H1 (cell line): ENCODE measurements around the gene ATP9B. TPM values are rescaled to one million over a fixed set of nuclear protein-coding genes. Genes with fewer than 3 reads are reported as not detected.

Source experiments
- CTCF ChIA-PET: fragments of 300-600 bp; sonication (Branson Sonifier 250); formaldehyde crosslinking; loops from one replicate; lab custom pipeline; 2021; ENCODE audit not compliant: partially characterized antibody; lab: Charles Lee
- POLR2A ChIA-PET: fragments of 300-600 bp; sonication (Branson Sonifier 250); formaldehyde crosslinking; loops from one replicate; lab custom pipeline; 2021; ENCODE audit warnings: inconsistent platforms; ENCODE audit not compliant: partially characterized antibody; lab: Charles Lee
- DNase-seq, 2 experiments: peaks; one replicate each; pipeline versions ENCODE4 v3.0.0 to v3.0.0-alpha.2; 2010 to 2022; ENCODE audit warnings: low spot score in 2 of 2, low read depth in 1 of 2, mixed read lengths in 1 of 2
- FAIRE-seq: peaks from 2 replicates; lab custom pipeline; 2011; peaks lifted over from hg19 to GRCh38; lab: Jason Lieb, UNC
- H2AFZ ChIP-seq: 2 replicates; pipeline ENCODE4 v1.8.1; 2012; ENCODE audit warnings: low read length, inconsistent platforms
- H2AK5ac ChIP-seq: 2 replicates; pipeline ENCODE4 v1.6.1; 2013; ENCODE audit warnings: low read depth, low read length
- H2BK120ac ChIP-seq: replicated peaks from 2 replicates; pipeline ENCODE3; 2013; ENCODE audit warnings: low read depth, low read length, inconsistent platforms
- H2BK12ac ChIP-seq: 2 replicates; pipeline ENCODE4 v1.6.1; 2013; ENCODE audit warnings: low read depth, low read length
- H2BK15ac ChIP-seq: 2 replicates; pipeline ENCODE4 v1.6.1; 2013; ENCODE audit warnings: low read length
- H2BK20ac ChIP-seq: 2 replicates; pipeline ENCODE4 v1.6.1; 2013; ENCODE audit warnings: low read length
- H2BK5ac ChIP-seq: 2 replicates; pipeline ENCODE4 v1.6.1; 2013; ENCODE audit warnings: low read depth, low read length
- H3K14ac ChIP-seq: 2 replicates; pipeline ENCODE4 v1.6.1; 2013; ENCODE audit warnings: inconsistent platforms; ENCODE audit not compliant: insufficient read length
- H3K18ac ChIP-seq: 2 replicates; pipeline ENCODE4 v1.6.1; 2013; ENCODE audit warnings: low read length; ENCODE audit errors: extremely low read depth
- H3K23ac ChIP-seq: 2 replicates; pipeline ENCODE4 v1.6.1; 2013; ENCODE audit warnings: inconsistent platforms; ENCODE audit not compliant: insufficient read length
- H3K23me2 ChIP-seq: 2 replicates; pipeline ENCODE4 v1.6.1; 2013; ENCODE audit warnings: low read depth, low read length
- H3K27ac ChIP-seq: 2 replicates; pipeline ENCODE4 v1.6.1; 2011; ENCODE audit warnings: low read depth, low read length, inconsistent platforms
- H3K27me3 ChIP-seq, 4 experiments: replicated peaks in 1 of 4; 1 replicate in 1 of 4; 2 replicates in 3 of 4; pipeline versions ENCODE4 v1.6.1 to v1.8.1; 2011 to 2013; ENCODE audit warnings: low read length in 3 of 4, mild to moderate bottlenecking in 3 of 4, inconsistent platforms in 2 of 4, mixed read lengths in 2 of 4, moderate library complexity in 1 of 4; ENCODE audit not compliant: control insufficient read depth in 3 of 4, insufficient read depth in 3 of 4; ENCODE audit errors: extremely low read depth in 1 of 4
- H3K36me3 ChIP-seq, 4 experiments: 2 replicates each; pipeline versions ENCODE4 v1.6.1 to v1.8.1; 2011 to 2013; ENCODE audit warnings: mild to moderate bottlenecking in 4 of 4, low read length in 3 of 4, moderate library complexity in 2 of 4, control low read depth in 1 of 4, inconsistent platforms in 1 of 4; ENCODE audit not compliant: insufficient read depth in 4 of 4, control insufficient read depth in 2 of 4
- H3K4ac ChIP-seq: replicated peaks from 2 replicates; pipeline ENCODE3; 2013; ENCODE audit warnings: low read length, low read depth, mixed read lengths, inconsistent platforms; ENCODE audit not compliant: insufficient read length
- H3K4me1 ChIP-seq, 4 experiments: replicated peaks in 1 of 4; 1 replicate in 1 of 4; 2 replicates in 3 of 4; pipeline versions ENCODE4 v1.6.1 to v1.8.1; 2011 to 2013; ENCODE audit warnings: low read length in 3 of 4, inconsistent platforms in 2 of 4, mixed read lengths in 1 of 4; ENCODE audit not compliant: insufficient read depth in 4 of 4, control insufficient read depth in 3 of 4
- H3K4me2 ChIP-seq, 2 experiments: 2 replicates each; pipeline versions ENCODE4 v1.6.1 to v1.8.1; 2011 to 2013; ENCODE audit warnings: low read depth in 2 of 2, low read length in 2 of 2, control low read depth in 1 of 2, inconsistent platforms in 1 of 2, mild to moderate bottlenecking in 1 of 2; ENCODE audit not compliant: insufficient read depth in 1 of 2
- H3K4me3 ChIP-seq, 4 experiments: fragments of 200-600, 300-600 bp in 1 of 4; sonication (generic), shearing (Covaris generic), sonication (Bioruptor Twin) in 1 of 4; 2 replicates each; pipeline versions ENCODE4 v1.5.1 to v1.8.1; 2011 to 2016; ENCODE audit warnings: low read length in 4 of 4, low read depth in 3 of 4, control low read depth in 2 of 4, inconsistent platforms in 2 of 4, mild to moderate bottlenecking in 2 of 4, mixed read lengths in 1 of 4, moderate library complexity in 1 of 4; ENCODE audit not compliant: insufficient read depth in 2 of 4; ENCODE audit errors: extremely low read depth in 1 of 4
- H3K56ac ChIP-seq: replicated peaks from 2 replicates; pipeline ENCODE3; 2013; ENCODE audit warnings: low read depth, mild to moderate bottlenecking, mixed read lengths, low read length, inconsistent platforms; ENCODE audit not compliant: insufficient read length
- H3K79me1 ChIP-seq: 2 replicates; pipeline ENCODE4 v1.6.1; 2013; ENCODE audit warnings: low read depth, low read length, control low read depth
- H3K79me2 ChIP-seq, 2 experiments: 2 replicates each; pipeline versions ENCODE4 v1.6.1 to v1.8.1; 2012 to 2013; ENCODE audit warnings: low read length in 2 of 2, mild to moderate bottlenecking in 2 of 2, inconsistent platforms in 1 of 2; ENCODE audit not compliant: insufficient read depth in 2 of 2, control insufficient read depth in 1 of 2
- H3K9ac ChIP-seq, 4 experiments: replicated peaks in 1 of 4; 1 replicate in 1 of 4; 2 replicates in 3 of 4; pipeline versions ENCODE4 v1.6.1 to v1.8.1; 2011 to 2013; ENCODE audit warnings: low read depth in 3 of 4, low read length in 3 of 4, control low read depth in 2 of 4, mild to moderate bottlenecking in 2 of 4, moderate library complexity in 2 of 4, inconsistent platforms in 1 of 4; ENCODE audit errors: extremely low read depth in 1 of 4
- H3K9me3 ChIP-seq, 2 experiments: 2 replicates each; pipeline versions ENCODE4 v1.6.1 to v1.8.1; 2012 to 2013; ENCODE audit warnings: mild to moderate bottlenecking in 2 of 2, moderate library complexity in 2 of 2, control low read depth in 1 of 2, inconsistent platforms in 1 of 2, low read depth in 1 of 2, low read length in 1 of 2, mixed read lengths in 1 of 2; ENCODE audit not compliant: insufficient read depth in 2 of 2
- H4K20me1 ChIP-seq, 2 experiments: replicated peaks in 1 of 2; 2 replicates each; pipeline versions ENCODE3 to v1.8.1; 2011 to 2013; ENCODE audit warnings: inconsistent platforms in 2 of 2, low read length in 2 of 2, mild to moderate bottlenecking in 1 of 2; ENCODE audit not compliant: insufficient read depth in 2 of 2, control insufficient read depth in 1 of 2
- H4K5ac ChIP-seq: 2 replicates; pipeline ENCODE4 v1.6.1; 2013; ENCODE audit warnings: low read length, low read depth, mixed read lengths, inconsistent platforms; ENCODE audit not compliant: insufficient read length
- H4K8ac ChIP-seq: 2 replicates; pipeline ENCODE4 v1.8.0; 2013; ENCODE audit warnings: mild to moderate bottlenecking, moderate library complexity, low read length, inconsistent platforms; ENCODE audit not compliant: insufficient read depth; ENCODE audit errors: extremely low read depth
- H4K91ac ChIP-seq: replicated peaks from 2 replicates; pipeline ENCODE3; 2013; ENCODE audit warnings: low read length, mixed read lengths, inconsistent platforms; ENCODE audit not compliant: insufficient read length
- E2F6 ChIP-seq: IDR thresholded peaks from 2 replicates; pipeline ENCODE4 v1.6.1; 2012; ENCODE audit warnings: inconsistent platforms
- GTF2F1 ChIP-seq: IDR thresholded peaks from 2 replicates; pipeline ENCODE4 v1.6.1; 2012; ENCODE audit warnings: low read depth, low read length, improper control_type of control experiment, borderline replicate concordance
- JUND ChIP-seq: IDR thresholded peaks from 2 replicates; pipeline ENCODE4 v1.6.1; 2011; ENCODE audit warnings: mild to moderate bottlenecking, improper control_type of control experiment, low read length
- WGBS, 2 experiments: shearing (Covaris generic) in 1 of 2; methylation state at CpG; one replicate each; pipeline versions ENCODE4 v1.1.6 to v1.1.7; 2013 to 2015; ENCODE audit warnings: low lambda C conversion rate in 2 of 2, mixed read lengths in 2 of 2, inconsistent platforms in 1 of 2, low coverage in 1 of 2, missing lambda C conversion rate in 1 of 2; ENCODE audit not compliant: insufficient replicate concordance in 2 of 2, insufficient coverage in 1 of 2, insufficient read length in 1 of 2; ENCODE audit errors: extremely low coverage in 1 of 2, missing lambda C conversion rate in 1 of 2; 5-methylcytosine and 5-hydroxymethylcytosine counted together
- polyA plus RNA-seq, 7 experiments: library from polyadenylated mRNA; depleted of rRNA in 3 of 7; stranded (reverse) in 5 of 7; unstranded in 2 of 7; fragments of >200 nt in 5 of 7; fragments of 200-250 nt in 2 of 7; gene quantifications; 1 replicate in 5 of 7; 2 replicates in 1 of 7; 4 replicates in 1 of 7; pipeline versions ENCODE4 v1.2.1 to v1.2.3, GENCODE V29; 2011 to 2013; ENCODE audit warnings: missing spikeins in 2 of 7, mixed read lengths in 2 of 7
- total RNA-seq: library from RNA; stranded (reverse); fragmentation: NEBNext Ultra II Directional; extraction: Animal tissue kit (Norgen Biotek cat#: 25700); gene quantifications from 2 replicates; pipeline ENCODE4 v1.2.1, GENCODE V29; 2021
- TF ChIP-seq, protein P1 (sequence below): IDR thresholded peaks from 2 replicates; pipeline ENCODE4 v1.6.1; 2011; ENCODE audit warnings: low read length, improper control_type of control experiment

The ATP9B gene
- total and polyA plus RNA-seq, 2 of the 8 experiments (the other 6 are each of a cell fraction or from before 2014, with no cell fraction given), result 15.1 to 21.7 TPM

DNA sequence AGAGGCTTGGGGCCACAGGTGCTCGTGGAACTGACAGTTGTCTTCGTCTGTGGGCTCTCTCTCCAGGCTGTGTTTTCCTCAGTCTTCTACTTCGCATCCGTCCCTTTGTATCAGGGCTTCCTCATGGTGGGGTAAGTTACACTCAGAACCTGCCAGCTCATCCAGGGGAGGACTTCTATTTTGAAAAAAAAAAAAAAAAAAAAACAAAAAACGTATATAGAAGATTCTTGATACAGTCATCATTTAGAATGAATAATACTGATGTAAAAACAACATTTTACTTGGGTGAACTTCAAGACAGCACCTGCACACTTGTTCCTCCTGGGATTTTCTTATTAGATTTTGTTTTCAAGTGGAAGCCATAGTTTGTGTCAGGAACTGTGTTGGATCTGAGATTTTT, 278.9 kb downstream of the ATP9B start:
- no peak overlapping the region for H2BK120ac ChIP-seq
- H3K9ac ChIP-seq, result no peak overlapping the region
- H3K23ac ChIP-seq, result no peak overlapping the region
- H2BK15ac ChIP-seq, result no peak overlapping the region
- H4K8ac ChIP-seq, result no peak overlapping the region; the same call in 1 of the 2 replicates
- H3K36me3 ChIP-seq, result peaks cover 11 to 26% (median 18%) of the 10 kb centered on the region in 4 experiments; a peak in 7 of 8 replicates
- H3K9me3 ChIP-seq, result no peaks in the 10 kb centered on the region
- no peak overlapping the region for H2AFZ ChIP-seq
- no peak overlapping the region for H3K56ac ChIP-seq
- no peak for DNase-seq
- H2AK5ac ChIP-seq, result no peak overlapping the region
- no peak overlapping the region for H3K4me2 ChIP-seq
- H3K79me1 ChIP-seq, result no peaks in the 10 kb centered on the region; the same call in 1 of the 2 replicates
- no peak overlapping the region for H2BK20ac ChIP-seq
- H3K27me3 ChIP-seq, result no peaks in the 10 kb centered on the region; a peak in 1 of 7 replicates
- no peaks in the 10 kb centered on the region for H3K23me2 ChIP-seq
- no peak for FAIRE-seq
- H3K4ac ChIP-seq, result no peak overlapping the region
- H4K91ac ChIP-seq, result no peak overlapping the region
- no peaks in the 10 kb centered on the region for H3K79me2 ChIP-seq
- H3K14ac ChIP-seq, result no peak overlapping the region
- H2BK12ac ChIP-seq, result no peak overlapping the region
- H3K18ac ChIP-seq, result no peak overlapping the region
- no peak overlapping the region for H4K5ac ChIP-seq
- peaks cover 0 to 7% of the 10 kb centered on the region in 2 experiments for H4K20me1 ChIP-seq
- H3K27ac ChIP-seq, result no peak overlapping the region
- 0 out of 7 replicates have a peak, but pooled peaks cover 0 to 3% (median 0%) of the 10 kb centered on the region in 4 experiments for H3K4me1 ChIP-seq
- H3K4me3 ChIP-seq, result no peak overlapping the region
- no peak overlapping the region for H2BK5ac ChIP-seq
- POLR2A ChIA-PET, result no interaction called here
- WGBS, 2 experiments, result 98% methylated on average over 5 of the region's 5 CpGs; no CpG with 5 or more reads in 1 of the 2 experiments
- CTCF ChIA-PET, result no interaction called here
- TF ChIP-seq E2F6 (no peak), GTF2F1 (no peak), JUND (no peak)
- TF ChIP-seq, protein P1, sequence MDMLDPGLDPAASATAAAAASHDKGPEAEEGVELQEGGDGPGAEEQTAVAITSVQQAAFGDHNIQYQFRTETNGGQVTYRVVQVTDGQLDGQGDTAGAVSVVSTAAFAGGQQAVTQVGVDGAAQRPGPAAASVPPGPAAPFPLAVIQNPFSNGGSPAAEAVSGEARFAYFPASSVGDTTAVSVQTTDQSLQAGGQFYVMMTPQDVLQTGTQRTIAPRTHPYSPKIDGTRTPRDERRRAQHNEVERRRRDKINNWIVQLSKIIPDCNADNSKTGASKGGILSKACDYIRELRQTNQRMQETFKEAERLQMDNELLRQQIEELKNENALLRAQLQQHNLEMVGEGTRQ, result no peak
